ENCODE measurements around the gene NPRL2.

DNA sequence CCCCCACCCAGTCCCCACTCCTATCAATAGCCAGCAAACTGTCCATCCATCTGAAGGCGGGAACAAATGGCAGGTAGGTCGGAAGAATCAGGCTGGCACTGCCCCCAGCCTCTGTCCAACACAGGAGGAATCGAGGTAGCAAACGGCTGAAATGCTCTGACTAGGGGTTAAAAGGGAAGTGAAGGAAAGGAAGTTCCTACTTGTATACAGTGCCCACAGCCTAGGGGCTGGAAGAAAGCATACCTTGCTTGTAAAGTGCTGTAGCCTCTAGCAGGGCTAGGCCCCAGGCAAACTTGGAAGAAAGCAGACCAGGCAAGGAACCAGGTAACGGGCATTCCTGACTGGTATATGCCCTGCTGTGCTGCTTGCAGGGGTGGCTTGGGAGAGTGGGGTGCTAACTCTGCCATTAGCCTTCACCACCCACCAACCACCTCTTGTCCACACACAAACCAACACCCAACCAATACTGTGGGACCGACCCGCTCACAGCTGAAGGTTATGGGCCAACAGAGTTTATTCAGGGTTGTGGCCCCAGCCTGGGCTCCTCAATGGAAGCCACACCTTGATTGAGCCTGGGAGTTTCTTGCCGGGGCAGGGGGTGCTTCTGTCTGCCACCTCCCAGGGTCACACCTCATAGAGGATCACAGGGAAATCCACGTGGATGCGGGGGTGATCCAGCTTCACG, 24.9 kb downstream of the NPRL2 start:
- TF ChIP-seq JUNB (IDR thresholded peaks at IDR 0.05; ENCODE audit: unreplicated experiment): no peak
- TF ChIP-seq, protein P1, sequence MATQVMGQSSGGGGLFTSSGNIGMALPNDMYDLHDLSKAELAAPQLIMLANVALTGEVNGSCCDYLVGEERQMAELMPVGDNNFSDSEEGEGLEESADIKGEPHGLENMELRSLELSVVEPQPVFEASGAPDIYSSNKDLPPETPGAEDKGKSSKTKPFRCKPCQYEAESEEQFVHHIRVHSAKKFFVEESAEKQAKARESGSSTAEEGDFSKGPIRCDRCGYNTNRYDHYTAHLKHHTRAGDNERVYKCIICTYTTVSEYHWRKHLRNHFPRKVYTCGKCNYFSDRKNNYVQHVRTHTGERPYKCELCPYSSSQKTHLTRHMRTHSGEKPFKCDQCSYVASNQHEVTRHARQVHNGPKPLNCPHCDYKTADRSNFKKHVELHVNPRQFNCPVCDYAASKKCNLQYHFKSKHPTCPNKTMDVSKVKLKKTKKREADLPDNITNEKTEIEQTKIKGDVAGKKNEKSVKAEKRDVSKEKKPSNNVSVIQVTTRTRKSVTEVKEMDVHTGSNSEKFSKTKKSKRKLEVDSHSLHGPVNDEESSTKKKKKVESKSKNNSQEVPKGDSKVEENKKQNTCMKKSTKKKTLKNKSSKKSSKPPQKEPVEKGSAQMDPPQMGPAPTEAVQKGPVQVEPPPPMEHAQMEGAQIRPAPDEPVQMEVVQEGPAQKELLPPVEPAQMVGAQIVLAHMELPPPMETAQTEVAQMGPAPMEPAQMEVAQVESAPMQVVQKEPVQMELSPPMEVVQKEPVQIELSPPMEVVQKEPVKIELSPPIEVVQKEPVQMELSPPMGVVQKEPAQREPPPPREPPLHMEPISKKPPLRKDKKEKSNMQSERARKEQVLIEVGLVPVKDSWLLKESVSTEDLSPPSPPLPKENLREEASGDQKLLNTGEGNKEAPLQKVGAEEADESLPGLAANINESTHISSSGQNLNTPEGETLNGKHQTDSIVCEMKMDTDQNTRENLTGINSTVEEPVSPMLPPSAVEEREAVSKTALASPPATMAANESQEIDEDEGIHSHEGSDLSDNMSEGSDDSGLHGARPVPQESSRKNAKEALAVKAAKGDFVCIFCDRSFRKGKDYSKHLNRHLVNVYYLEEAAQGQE (IDR thresholded peaks at IDR 0.05; ENCODE audit: unreplicated experiment): no peak
- no peak for TF ChIP-seq CTCF (conservative IDR thresholded peaks at IDR 0.05; ENCODE audit: low read depth in 2 of 2)
- no peak for TF ChIP-seq POLR2AphosphoS5 (IDR thresholded peaks at IDR 0.05; ENCODE audit: low read depth)
- no peak for TF ChIP-seq ZNF114 (CRISPR knock-in tag; IDR thresholded peaks at IDR 0.05)
- TF ChIP-seq EZH2 (IDR thresholded peaks at IDR 0.05; ENCODE audit: low read depth, unreplicated experiment): no peak
- no peak for TF ChIP-seq NANOG (IDR thresholded peaks at IDR 0.05; ENCODE audit: borderline replicate concordance)
- no peak for TF ChIP-seq STAT1 (IDR thresholded peaks at IDR 0.05; ENCODE audit: unreplicated experiment)
- TF ChIP-seq EZH2phosphoT487 (IDR thresholded peaks at IDR 0.05; ENCODE audit: unreplicated experiment): no peak
